Lower lobe of right lung (tissue), 2 donors: ENCODE measurements around the gene MEP1B. TPM values are rescaled to one million over a fixed set of nuclear protein-coding genes. Genes with fewer than 3 reads are reported as not detected.
A peak's percentile ranks its signal among the peaks of the same experiment; 100 is the strongest.

ENCODE experiments used
- ATAC-seq, 2 donors: fragments of 200-7000 bp; cut with Tn5 transposase; one replicate each; pipeline ENCODE4 v1.9.1; 2020 to 2022; ENCODE audit warnings: mild to moderate bottlenecking in 2 of 2, moderate library complexity in 2 of 2
- DNase-seq: peaks from one replicate; pipeline ENCODE4 v3.0.0-alpha.2; 2020
- H3K27ac ChIP-seq: fragments of 200-600 bp; one replicate; pipeline ENCODE4 v1.8.0; 2022
- H3K27me3 ChIP-seq: fragments of 200-600 bp; one replicate; pipeline ENCODE4 v1.8.0; 2022; ENCODE audit warnings: low read depth
- H3K36me3 ChIP-seq: fragments of 200-600 bp; one replicate; pipeline ENCODE4 v1.8.0; 2022; ENCODE audit warnings: mild to moderate bottlenecking
- H3K4me1 ChIP-seq: fragments of 200-600 bp; one replicate; pipeline ENCODE4 v1.8.0; 2022
- H3K4me3 ChIP-seq: fragments of 200-600 bp; one replicate; pipeline ENCODE4 v1.8.0; 2022; ENCODE audit warnings: mild to moderate bottlenecking
- H3K9me3 ChIP-seq: fragments of 200-600 bp; one replicate; pipeline ENCODE4 v1.8.0; 2022
- intact Hi-C: fragments of 100-400 bp; cut with DNase I; formaldehyde crosslinking; loops from one replicate; pipeline ENCODE4 v1.11.0; 2022
- total RNA-seq: library from RNA; stranded (reverse); fragmentation: NEBNext Ultra II Directional; extraction: Animal tissue kit (Norgen Biotek cat#: 25700); gene quantifications from one replicate; pipeline ENCODE4 v1.2.1, GENCODE V29; 2021
- TF ChIP-seq, protein P1 (sequence below): fragments of 200-600 bp; IDR thresholded peaks from one replicate; pipeline ENCODE4 v1.8.0; 2022; ENCODE audit warnings: antibody characterized with exemption, mild to moderate bottlenecking
- donor health status: DM: no; HTN: yes; CAD: no; lungs with severe emphysema.

Gene MEP1B
- total RNA-seq, 1 donor from 2014 or later: not detected

- Histone ChIP-seq H3K4me1 (no peaks in the 10 kb centered on the region), H3K27me3 (no peaks in the 10 kb centered on the region), H3K9me3 (no peaks in the 10 kb centered on the region), H3K4me3 (no peak overlapping the region), H3K27ac (no peak overlapping the region), H3K36me3 (no peaks in the 10 kb centered on the region)
- intact Hi-C loops: no loop called here
- TF ChIP-seq, protein P1, sequence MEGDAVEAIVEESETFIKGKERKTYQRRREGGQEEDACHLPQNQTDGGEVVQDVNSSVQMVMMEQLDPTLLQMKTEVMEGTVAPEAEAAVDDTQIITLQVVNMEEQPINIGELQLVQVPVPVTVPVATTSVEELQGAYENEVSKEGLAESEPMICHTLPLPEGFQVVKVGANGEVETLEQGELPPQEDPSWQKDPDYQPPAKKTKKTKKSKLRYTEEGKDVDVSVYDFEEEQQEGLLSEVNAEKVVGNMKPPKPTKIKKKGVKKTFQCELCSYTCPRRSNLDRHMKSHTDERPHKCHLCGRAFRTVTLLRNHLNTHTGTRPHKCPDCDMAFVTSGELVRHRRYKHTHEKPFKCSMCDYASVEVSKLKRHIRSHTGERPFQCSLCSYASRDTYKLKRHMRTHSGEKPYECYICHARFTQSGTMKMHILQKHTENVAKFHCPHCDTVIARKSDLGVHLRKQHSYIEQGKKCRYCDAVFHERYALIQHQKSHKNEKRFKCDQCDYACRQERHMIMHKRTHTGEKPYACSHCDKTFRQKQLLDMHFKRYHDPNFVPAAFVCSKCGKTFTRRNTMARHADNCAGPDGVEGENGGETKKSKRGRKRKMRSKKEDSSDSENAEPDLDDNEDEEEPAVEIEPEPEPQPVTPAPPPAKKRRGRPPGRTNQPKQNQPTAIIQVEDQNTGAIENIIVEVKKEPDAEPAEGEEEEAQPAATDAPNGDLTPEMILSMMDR: no peak
- no peak for DNase-seq
- no peak for ATAC-seq
Observed at GRCh38 chr18:32252141-32252860, 62.5 kb downstream of the MEP1B start.

- no peak for ATAC-seq
- intact Hi-C loops: no loop called here
Observed at GRCh38 chr18:32255570-32255969, 65.7 kb downstream of the MEP1B start.

DNA sequence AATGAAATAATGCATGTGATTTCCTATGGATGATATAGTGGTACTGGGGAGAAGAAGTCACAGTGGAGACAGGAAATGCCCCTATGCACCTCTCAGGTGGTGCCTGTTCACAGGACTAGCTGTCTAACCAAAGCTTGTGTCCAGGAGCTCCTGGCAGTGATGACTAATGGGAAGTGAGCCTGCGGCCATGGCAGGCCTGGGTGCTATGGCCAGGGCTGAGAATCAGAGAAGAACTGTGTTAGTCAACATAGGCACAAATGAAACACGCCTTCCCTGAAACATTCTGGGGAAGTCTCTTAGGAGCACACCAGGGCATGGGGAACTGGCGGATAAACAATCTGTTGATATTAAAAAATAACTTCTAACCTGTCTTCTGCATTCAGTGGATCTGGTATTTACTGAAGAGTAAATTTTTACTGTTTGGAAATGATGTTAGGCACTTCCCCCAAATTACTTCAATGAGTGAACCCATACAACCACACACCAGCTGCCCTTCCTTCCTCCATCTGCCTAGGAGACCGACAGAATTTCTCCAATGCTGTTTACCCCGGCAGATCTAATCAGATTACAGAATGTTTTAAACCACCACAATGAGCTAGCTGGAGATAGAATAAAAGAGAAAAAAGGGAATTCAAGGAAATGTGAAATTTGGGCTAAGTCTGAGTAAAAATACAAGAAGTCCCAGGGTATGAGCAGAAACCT, 67.4 kb downstream of the MEP1B start:
- Histone ChIP-seq H3K36me3 (no peaks in the 10 kb centered on the region), H3K27ac (no peak overlapping the region), H3K4me1 (no peaks in the 10 kb centered on the region), H3K9me3 (no peaks in the 10 kb centered on the region), H3K4me3 (no peak overlapping the region), H3K27me3 (no peaks in the 10 kb centered on the region)
- peak in 1 of 2 donors; percentile 45 for ATAC-seq
- intact Hi-C loops: no loop called here
- no peak for DNase-seq
- TF ChIP-seq, protein P1: no peak

More at GRCh38 chr18:32255570-32255969, 65.7 kb downstream of the MEP1B start:
- no peaks in the 10 kb centered on the region for H3K36me3 ChIP-seq
- H3K27ac ChIP-seq: no peak overlapping the region
- no peaks in the 10 kb centered on the region for H3K9me3 ChIP-seq
- no peak overlapping the region for H3K4me3 ChIP-seq
- H3K27me3 ChIP-seq: no peaks in the 10 kb centered on the region
- H3K4me1 ChIP-seq: no peaks in the 10 kb centered on the region
- no peak for DNase-seq
- TF ChIP-seq, protein P1: no peak

DNA sequence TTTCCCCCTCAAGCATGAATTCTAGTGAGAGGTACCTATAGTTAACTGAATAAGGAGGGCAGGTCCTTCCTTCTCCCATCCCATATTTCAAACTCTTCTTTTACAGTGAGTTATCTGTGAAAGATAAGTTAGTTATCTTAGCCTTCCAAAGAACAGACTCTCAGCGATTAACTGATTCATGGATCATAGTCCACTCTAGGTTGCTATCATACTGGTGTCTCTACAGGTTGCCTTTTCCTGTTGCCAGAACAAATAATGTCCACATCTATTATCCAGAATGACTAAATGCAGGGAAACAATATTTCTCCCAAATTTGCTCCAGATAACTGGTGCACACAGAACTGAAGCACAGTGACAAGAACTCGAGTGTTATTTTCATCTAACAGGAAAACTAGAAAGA, 68.3 kb downstream of the MEP1B start:
- no peaks in the 10 kb centered on the region for H3K27me3 ChIP-seq
- no peaks in the 10 kb centered on the region for H3K9me3 ChIP-seq
- H3K4me3 ChIP-seq: no peak overlapping the region
- no peak overlapping the region for H3K27ac ChIP-seq
- TF ChIP-seq, protein P1: no peak
- H3K36me3 ChIP-seq: no peaks in the 10 kb centered on the region
- intact Hi-C loops: no loop called here
- ATAC-seq (no peak), DNase-seq (no peak)
- H3K4me1 ChIP-seq: no peaks in the 10 kb centered on the region

DNA sequence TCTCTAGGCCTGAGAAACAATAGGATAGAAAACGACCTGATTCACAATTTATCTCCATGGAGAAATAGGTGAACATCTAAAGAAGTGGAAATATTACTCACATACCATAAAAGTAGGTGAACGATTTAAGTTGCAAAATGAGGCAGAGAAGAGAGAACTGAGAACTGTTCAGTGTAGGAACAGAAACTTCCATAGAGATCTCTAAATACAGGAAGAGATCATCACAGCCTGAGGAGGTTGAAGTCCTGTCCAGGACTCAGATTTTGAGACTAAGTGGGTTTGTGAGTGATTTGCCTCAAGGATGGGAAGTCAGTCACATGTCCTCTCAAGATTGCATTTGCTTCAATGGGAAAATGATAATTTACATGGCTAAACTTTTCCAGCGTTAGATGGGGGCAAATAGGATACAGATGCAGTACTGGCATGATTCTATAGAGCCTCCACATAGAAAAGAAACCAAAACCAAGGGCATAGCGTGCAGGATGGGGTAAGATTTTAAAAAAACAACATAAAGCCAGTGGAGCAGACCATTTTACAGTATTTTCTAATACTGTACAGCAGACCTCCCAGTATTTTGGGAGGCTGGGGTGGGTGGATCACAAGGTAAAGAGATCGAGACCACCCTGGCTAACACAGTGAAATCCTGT, 68.8 kb downstream of the MEP1B start:
- Histone ChIP-seq H3K4me3 (no peak overlapping the region), H3K4me1 (no peaks in the 10 kb centered on the region), H3K9me3 (no peaks in the 10 kb centered on the region), H3K27me3 (no peaks in the 10 kb centered on the region), H3K27ac (no peak overlapping the region), H3K36me3 (no peaks in the 10 kb centered on the region)
- ATAC-seq (no peak), DNase-seq (no peak)
- intact Hi-C loops: no loop called here
- TF ChIP-seq, protein P1: no peak
